UCSD-AML1 (cell line): ENCODE measurements around the gene TYK2.
A peak's percentile ranks its signal among the peaks of the same experiment; 100 is the strongest.

ENCODE experiments used
- DNase-seq: peaks from one replicate; lab custom pipeline; 2025; ENCODE audit not compliant: unreplicated experiment; lab: John Stamatoyannopoulos, UW

The TYK2 gene

DNA sequence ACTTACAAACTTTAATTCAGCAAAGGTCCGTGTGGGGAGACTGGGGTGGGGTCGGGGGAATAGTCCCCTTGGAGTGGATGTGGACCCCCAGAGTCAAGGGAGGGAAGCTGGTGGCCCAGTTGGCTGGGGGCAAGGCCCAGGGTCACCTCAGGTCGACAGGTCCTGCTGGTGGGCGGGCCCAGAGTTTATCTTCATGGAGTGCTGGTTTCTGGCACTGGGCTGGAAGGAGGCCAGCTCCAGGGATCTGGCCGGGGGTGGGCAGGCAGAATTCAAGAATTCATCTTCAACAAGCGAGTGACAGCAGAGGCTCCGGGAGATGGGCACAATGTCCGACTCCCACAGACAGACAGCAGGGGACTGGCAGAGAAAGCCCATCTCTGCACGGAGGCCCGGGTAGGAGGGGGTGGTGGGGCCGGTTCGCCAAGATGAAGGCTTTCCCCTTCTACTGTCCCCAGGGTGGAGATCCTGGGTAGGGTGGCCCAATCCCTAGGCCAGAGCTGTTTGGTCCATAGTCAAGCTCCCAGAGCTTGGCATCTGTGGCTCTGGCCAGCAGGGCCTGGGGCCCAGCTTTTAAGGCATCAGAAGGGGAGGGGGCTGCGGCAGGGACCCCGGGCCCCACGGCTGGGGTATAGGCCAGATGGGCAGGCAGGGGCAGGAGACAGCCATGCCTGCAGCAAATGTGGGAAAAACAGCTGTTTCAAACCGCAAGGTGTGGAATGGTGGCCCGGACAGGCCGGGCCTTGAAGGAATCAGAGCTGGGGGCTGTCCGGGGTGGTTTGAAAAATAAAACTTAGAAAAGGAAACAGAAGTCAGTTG is 63.9 kb downstream of the TYK2 start:
- no peak for DNase-seq

DNA sequence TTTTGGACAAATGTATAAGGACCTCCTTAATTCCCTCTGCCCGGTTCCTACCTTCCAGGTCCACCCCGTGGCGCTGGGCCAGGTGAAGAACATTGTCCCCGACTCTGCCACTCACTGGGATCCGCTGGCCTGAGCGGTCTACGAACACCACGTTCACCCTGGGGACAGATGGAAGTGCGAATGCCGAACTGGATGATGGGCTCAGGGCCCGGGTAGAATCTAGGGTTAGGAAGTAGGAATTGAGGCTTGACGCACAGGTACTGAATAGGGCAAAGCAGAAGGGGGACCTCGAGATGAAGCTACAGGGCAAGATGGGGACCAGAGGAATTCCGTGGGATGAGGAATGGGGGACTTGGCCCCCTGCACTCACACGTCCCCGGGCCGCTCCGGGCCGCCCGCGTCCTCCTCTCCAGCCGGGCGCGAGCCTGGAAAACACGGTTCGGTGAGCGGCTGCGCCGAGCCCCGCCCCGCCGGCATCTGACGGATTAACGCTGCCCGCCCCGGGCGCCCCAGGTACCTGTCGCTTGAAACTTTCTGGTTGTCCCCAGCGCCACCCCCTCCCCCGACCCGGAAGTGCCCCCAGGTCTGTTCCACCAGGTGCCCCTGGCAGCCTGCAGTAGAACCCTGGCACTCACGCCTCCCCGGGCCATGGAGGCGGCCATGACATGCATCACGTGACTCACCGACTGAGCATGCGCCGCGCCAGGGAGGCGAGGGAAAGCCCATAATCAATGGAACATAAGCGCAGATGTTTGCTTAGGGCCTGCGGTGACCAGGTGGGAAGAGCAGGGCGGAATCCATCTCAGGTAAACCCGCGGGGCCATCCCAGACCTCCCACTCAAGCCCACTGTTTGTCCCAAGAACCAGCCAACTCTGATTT is 64.8 kb downstream of the TYK2 start, which contains the start of gene FDX2:
FDX2 (minus strand) TSS at position 681 of the 880 bp plus-strand sequence; CDS start at position 662, 19 bp downstream.
- DNase-seq: peak; percentile 83

DNA sequence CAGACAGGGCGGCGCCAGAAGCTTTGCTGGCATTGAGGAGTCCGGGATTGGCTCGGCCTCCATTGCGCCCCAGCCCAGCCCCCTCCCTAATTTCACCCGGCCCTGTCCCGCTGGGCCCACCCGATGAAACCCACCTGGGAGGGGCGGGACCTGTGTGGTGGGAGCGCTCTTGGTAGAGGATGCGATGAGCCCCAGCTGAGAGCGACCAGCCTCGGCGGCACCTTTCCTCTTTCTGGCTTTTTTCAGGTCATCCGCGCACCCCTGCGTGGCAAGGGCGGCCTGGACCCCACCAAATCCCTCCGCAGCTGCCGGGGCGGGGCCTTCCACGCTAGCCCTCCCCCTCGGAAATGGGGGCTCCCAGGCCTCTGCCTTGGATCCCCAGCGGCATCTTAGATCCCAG is 70.9 kb downstream of the TYK2 start, which contains the start of gene ZGLP1:
ZGLP1 (minus strand) TSS at position 393 of the 400 bp plus-strand sequence.
- no peak for DNase-seq

DNA sequence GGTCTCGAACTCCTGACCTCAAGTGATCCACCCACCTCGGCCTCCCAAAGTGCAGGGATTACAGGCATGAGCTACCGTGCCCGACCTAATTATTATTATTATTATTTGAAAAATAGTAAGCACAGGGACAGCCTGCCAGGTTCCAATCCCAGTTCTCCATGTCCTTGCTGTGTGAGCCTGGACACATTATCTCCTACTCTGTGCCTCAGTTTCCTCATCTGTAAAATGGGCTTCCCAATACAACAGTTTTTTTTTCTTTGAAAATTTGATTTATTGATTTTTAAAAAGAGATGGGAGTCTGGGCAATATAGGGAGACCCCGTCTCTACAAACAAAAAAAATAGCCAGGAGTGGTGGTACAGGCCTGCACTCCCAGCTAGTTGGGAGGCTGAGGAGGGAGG is 74.0 kb downstream of the TYK2 start:
- DNase-seq: no peak

DNA sequence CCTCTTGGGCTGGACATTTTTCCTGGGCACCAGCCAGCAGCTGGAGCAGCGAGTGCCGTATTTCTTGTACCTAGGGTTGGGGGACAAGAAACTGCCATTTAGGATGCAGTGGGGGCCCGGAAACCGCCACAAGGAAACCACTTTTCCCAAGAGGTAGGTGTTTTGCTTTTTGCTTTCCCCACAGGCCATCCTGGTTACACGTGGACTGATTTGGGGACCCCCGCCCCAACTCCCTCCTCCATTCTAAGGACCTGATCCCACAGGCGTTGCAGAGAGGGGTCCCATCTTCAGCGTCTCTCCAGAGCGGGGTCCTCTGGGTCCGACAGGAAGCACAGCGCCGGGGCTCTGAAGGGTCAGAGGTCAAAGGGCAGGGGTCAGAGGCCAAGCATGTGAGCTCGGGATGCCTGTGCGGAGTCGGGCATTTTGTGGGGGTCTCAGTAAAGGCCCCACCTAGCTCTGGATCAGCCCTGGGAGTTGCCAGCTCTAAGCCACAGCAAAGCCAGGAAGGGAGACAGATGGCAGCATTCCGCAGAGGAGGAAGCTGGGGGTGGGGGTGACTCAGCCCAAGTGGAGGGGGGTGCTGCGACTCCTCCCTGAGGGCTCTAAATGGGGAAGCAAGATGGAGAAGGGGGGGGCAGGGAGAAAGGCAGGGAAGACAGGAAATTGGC is 75.1 kb downstream of the TYK2 start:
- peak; percentile 75 for DNase-seq
